GM18951 (cell line): Measurements from ENCODE around the gene DPH2.

ENCODE experiments used
- POLR2A ChIP-seq: IDR thresholded peaks from 4 replicates; pipeline ENCODE4 v1.6.1; 2011; ENCODE audit warnings: mild to moderate bottlenecking; ENCODE audit not compliant: insufficient read length, insufficient read depth; ENCODE audit errors: extremely low read depth
- in situ Hi-C: fragments of 300-500 bp; cut with MboI; formaldehyde crosslinking; loops from one replicate; pipeline ENCODE4 v1.12.0; 2022; ENCODE audit warnings: low sequenced_read_pairs, mixed read lengths, inconsistent platforms; ENCODE audit not compliant: unreplicated experiment

Gene DPH2

GRCh38 chr1:43977376-43978263 lies 7.8 kb downstream of the DPH2 start:
- in situ Hi-C loops: no loop called here
- TF ChIP-seq POLR2A: no peak

GRCh38 chr1:43978264-43978550 lies 8.4 kb downstream of the DPH2 start:
- TF ChIP-seq POLR2A: no peak
- in situ Hi-C loops: no loop called here

GRCh38 chr1:43978551-43979260 lies 8.9 kb downstream of the DPH2 start, which contains the start of gene B4GALT2:
Gene B4GALT2 (plus strand): TSS chr1:43979210. CDS start chr1:43981161, 1,951 bp downstream.
- in situ Hi-C loops: no loop called here

DNA sequence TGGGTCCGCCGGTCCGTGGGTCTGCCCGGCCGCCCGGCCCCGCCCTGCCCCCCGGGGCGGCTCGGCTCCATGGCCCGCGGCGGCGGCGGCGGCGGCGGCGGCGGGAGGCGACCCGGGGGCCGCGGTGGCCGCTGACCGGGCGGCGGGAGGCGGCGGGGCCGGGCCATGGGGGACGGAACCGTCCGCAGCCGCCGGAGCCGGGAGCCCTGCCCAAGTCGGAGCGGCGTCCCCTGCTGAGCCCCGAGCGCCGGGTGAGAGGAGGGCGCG lies 9.4 kb downstream of the DPH2 start:
- in situ Hi-C loops: no loop called here

More at GRCh38 chr1:43978551-43979260, 8.9 kb downstream of the DPH2 start, which contains the start of gene B4GALT2:
- peak; percentile 46 for TF ChIP-seq POLR2A

GRCh38 chr1:43979528-43980254 lies 9.9 kb downstream of the DPH2 start:
- no peak for TF ChIP-seq POLR2A
- in situ Hi-C loops: no loop called here

More for the DNA sequence above, 9.4 kb downstream of the DPH2 start:
- TF ChIP-seq POLR2A: no peak

- in situ Hi-C loops: no loop called here
- no peak for TF ChIP-seq POLR2A
These were observed 10.7 kb downstream of the DPH2 start for GRCh38 chr1:43980255-43981134.

DNA sequence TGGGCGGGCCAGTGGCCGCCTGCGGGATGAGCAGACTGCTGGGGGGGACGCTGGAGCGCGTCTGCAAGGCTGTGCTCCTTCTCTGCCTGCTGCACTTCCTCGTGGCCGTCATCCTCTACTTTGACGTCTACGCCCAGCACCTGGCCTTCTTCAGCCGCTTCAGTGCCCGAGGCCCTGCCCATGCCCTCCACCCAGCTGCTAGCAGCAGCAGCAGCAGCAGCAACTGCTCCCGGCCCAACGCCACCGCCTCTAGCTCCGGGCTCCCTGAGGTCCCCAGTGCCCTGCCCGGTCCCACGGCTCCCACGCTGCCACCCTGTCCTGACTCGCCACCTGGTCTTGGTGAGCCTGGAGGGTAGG lies 11.3 kb downstream of the DPH2 start:
- TF ChIP-seq POLR2A: no peak
- in situ Hi-C loops: no loop called here

- no peak for TF ChIP-seq POLR2A
- in situ Hi-C loops: no loop called here
These were observed 11.8 kb downstream of the DPH2 start for GRCh38 chr1:43981636-43982035.

DNA sequence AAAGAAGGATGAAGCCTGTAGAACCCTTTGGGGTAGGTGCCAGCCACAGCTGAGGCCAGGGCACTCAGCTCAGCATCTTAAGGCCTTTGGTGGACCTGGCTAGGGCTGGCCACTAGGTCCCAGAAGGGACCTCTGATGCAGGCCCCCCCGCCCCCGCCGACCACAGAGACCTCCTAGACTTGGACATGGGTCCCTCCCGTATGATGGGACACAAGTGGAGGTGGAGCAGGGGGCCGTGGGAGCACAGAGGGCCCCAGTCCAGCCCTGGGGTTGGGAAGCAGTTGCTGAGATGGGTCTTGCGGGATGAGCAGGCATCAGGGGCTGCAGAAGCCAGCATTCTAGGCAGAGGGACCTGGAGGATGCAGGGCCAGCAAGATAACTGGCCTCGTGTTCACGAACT lies 12.4 kb downstream of the DPH2 start:
- TF ChIP-seq POLR2A: no peak
- in situ Hi-C loops: no loop called here

DNA sequence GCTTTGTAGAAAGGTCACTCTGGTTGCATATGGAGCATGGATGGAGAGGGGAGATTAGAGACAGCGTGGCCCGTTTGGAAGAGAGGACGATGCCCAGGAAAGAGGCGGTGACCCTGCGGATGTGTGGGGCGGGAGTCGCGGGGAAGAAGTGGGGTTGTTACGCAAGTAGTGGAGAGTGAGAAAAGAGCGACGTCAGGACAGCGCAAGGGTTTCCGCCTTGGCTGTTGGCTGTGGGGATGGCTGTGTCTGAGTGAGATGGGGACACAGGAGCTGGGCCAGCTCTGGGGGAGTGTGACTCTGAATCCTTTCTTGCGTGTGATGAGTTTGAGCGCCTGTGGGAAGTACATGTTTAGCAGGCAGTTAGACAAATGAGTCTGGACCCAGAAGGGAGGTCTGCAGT lies 13.0 kb downstream of the DPH2 start:
- in situ Hi-C loops: no loop called here
- TF ChIP-seq POLR2A: no peak

GRCh38 chr1:43983253-43983899 lies 13.6 kb downstream of the DPH2 start:
- TF ChIP-seq POLR2A: no peak
- in situ Hi-C loops: no loop called here

DNA sequence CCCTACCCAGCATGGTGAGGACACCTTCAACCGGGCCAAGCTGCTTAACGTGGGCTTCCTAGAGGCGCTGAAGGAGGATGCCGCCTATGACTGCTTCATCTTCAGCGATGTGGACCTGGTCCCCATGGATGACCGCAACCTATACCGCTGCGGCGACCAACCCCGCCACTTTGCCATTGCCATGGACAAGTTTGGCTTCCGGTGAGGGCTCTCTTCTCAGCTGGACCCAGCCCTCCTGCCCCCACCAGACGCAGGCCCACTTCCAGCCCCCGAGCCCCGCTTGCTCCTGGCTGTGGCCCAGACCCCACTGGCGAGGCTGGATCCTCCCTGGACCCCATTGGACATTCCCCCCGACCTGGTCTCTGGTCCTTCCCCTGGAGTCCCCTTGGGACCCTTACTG lies 15.0 kb downstream of the DPH2 start:
- no peak for TF ChIP-seq POLR2A
- in situ Hi-C loops: no loop called here
